HCT116 (cell line): Measurements from ENCODE around the gene RAD9B. TPM values are rescaled to one million over a fixed set of nuclear protein-coding genes. Genes with fewer than 3 reads are reported as not detected.

Experiments used
- ATAC-seq: fragments of 200-7000 bp; cut with Tn5 transposase; 2 replicates; pipeline ENCODE4 v1.9.1; 2020; ENCODE audit warnings: mild to moderate bottlenecking, moderate library complexity
- BruUV-seq: library from RNA; stranded (reverse); fragments of 400-500 nt; replicated peaks from 2 replicates; lab custom pipeline; 2021; lab: Mats Ljungman, UMichigan
- CTCF ChIA-PET: fragments of 300-600 bp; sonication (Branson Sonifier 250); formaldehyde crosslinking; loops from one replicate; lab custom pipeline; 2021; ENCODE audit warnings: antibody characterized with exemption; lab: Charles Lee
- POLR2A ChIA-PET: fragments of 300-600, 350-600 bp; sonication (Branson Sonifier 250); formaldehyde crosslinking; loops from one replicate; lab custom pipeline; 2021; ENCODE audit warnings: antibody characterized with exemption; lab: Charles Lee
- RAD21 ChIA-PET, 2 experiments: fragments of 300-600 bp; sonication (Branson Sonifier 250); formaldehyde crosslinking; loops; one replicate each; lab custom pipeline; 2023; ENCODE audit warnings: low total read pairs in 2 of 2; ENCODE audit not compliant: uncharacterized antibody in 2 of 2, unreplicated experiment in 2 of 2, low non-redundant PET in 1 of 2; lab: Charles Lee
- DNase-seq: peaks from one replicate; pipeline ENCODE4 v3.0.0-alpha.2; 2010; ENCODE audit warnings: low read depth, low spot score
- H2AFZ ChIP-seq: fragments of 200-600 bp; shearing (Covaris generic), sonication (generic); 2 replicates; pipeline ENCODE4 v1.6.1; 2017; ENCODE audit warnings: low read depth, mixed run types, mixed read lengths, antibody characterized with exemption, low read length; ENCODE audit not compliant: poor library complexity, severe bottlenecking
- H3K27ac ChIP-seq: 2 replicates; pipeline ENCODE4 v1.5.1; 2012; ENCODE audit warnings: low read depth, low read length
- H3K27me3 ChIP-seq: fragments of 200-600 bp; sonication (generic); 2 replicates; pipeline ENCODE4 v1.6.1; 2016; ENCODE audit warnings: mixed run types, low read length, mixed read lengths; ENCODE audit not compliant: insufficient read depth
- H3K36me3 ChIP-seq, 2 experiments: fragments of 200-500 bp in 1 of 2; fragments of 200-600 bp in 1 of 2; sonication (Bioruptor generic) in 1 of 2; sonication (generic) in 1 of 2; 2 replicates each; pipeline versions ENCODE4 v1.5.1 to v1.6.1; 2014 to 2016; ENCODE audit warnings: low read length in 2 of 2, inconsistent platforms in 1 of 2, mixed read lengths in 1 of 2, mixed run types in 1 of 2; ENCODE audit not compliant: insufficient read depth in 2 of 2, control insufficient read depth in 1 of 2
- H3K4me1 ChIP-seq, 2 experiments: fragments of 200-600 bp in 1 of 2; sonication (generic) in 1 of 2; 2 replicates each; pipeline versions ENCODE4 v1.5.1 to v1.6.1; 2012 to 2017; ENCODE audit warnings: low read length in 2 of 2, inconsistent platforms in 1 of 2, mild to moderate bottlenecking in 1 of 2, mixed read lengths in 1 of 2, mixed run types in 1 of 2, moderate library complexity in 1 of 2; ENCODE audit not compliant: insufficient read depth in 2 of 2, control insufficient read depth in 1 of 2
- H3K4me2 ChIP-seq: fragments of 200-600 bp; sonication (generic); 2 replicates; pipeline ENCODE4 v1.6.1; 2017; ENCODE audit warnings: mixed run types, low read length, mixed read lengths
- H3K4me3 ChIP-seq, 2 experiments: fragments of 200-600 bp in 1 of 2; sonication (generic) in 1 of 2; replicated peaks in 1 of 2; 2 replicates each; pipeline ENCODE4 v1.5.1; 2011 to 2016; ENCODE audit warnings: low read length in 2 of 2, control low read depth in 1 of 2, low read depth in 1 of 2, mild to moderate bottlenecking in 1 of 2, mixed read lengths in 1 of 2, mixed run types in 1 of 2
- H3K79me2 ChIP-seq: fragments of 200-600 bp; sonication (generic); 2 replicates; pipeline ENCODE4 v1.6.1; 2017; ENCODE audit warnings: mild to moderate bottlenecking, mixed run types, low read length, moderate library complexity, mixed read lengths; ENCODE audit not compliant: insufficient read depth
- H3K9ac ChIP-seq: fragments of 200-600 bp; sonication (generic); 2 replicates; pipeline ENCODE4 v1.6.1; 2016; ENCODE audit warnings: low read length, mixed read lengths
- H3K9me2 ChIP-seq: fragments of 200-600 bp; sonication (generic), shearing (Covaris generic); 2 replicates; pipeline ENCODE4 v1.6.1; 2017; ENCODE audit warnings: mixed run types, mild to moderate bottlenecking, moderate library complexity; ENCODE audit not compliant: insufficient read depth
- H3K9me3 ChIP-seq, 2 experiments: fragments of 200-500 bp in 1 of 2; fragments of 200-600 bp in 1 of 2; sonication (Bioruptor generic) in 1 of 2; sonication (generic) in 1 of 2; 2 replicates each; pipeline ENCODE4 v1.6.1; 2014 to 2017; ENCODE audit warnings: low read length in 2 of 2, mixed read lengths in 2 of 2, inconsistent platforms in 1 of 2, low read depth in 1 of 2, mild to moderate bottlenecking in 1 of 2, mixed run types in 1 of 2, moderate library complexity in 1 of 2; ENCODE audit not compliant: control insufficient read depth in 1 of 2, insufficient read depth in 1 of 2
- H4K20me1 ChIP-seq: fragments of 200-600 bp; sonication (generic), shearing (Covaris generic); 2 replicates; pipeline ENCODE4 v1.6.1; 2017; ENCODE audit warnings: mixed run types, mild to moderate bottlenecking, moderate library complexity; ENCODE audit not compliant: insufficient read depth
- ATF3 ChIP-seq: IDR thresholded peaks from 2 replicates; pipeline ENCODE4 v1.6.1; 2012
- CBX3 ChIP-seq: IDR thresholded peaks from 2 replicates; pipeline ENCODE4 v1.6.1; 2012; ENCODE audit warnings: low read depth
- EGR1 ChIP-seq: IDR thresholded peaks from 2 replicates; pipeline ENCODE4 v1.6.1; 2012; ENCODE audit warnings: low read depth
- ELF1 ChIP-seq: IDR thresholded peaks from 2 replicates; pipeline ENCODE4 v1.6.1; 2012; ENCODE audit warnings: low read depth, borderline replicate concordance
- FOSL1 ChIP-seq: IDR thresholded peaks from 2 replicates; pipeline ENCODE4 v1.6.1; 2012; ENCODE audit warnings: low read depth
- JUND ChIP-seq: IDR thresholded peaks from 2 replicates; pipeline ENCODE4 v1.6.1; 2012
- MAX ChIP-seq: IDR thresholded peaks from 2 replicates; pipeline ENCODE4 v1.6.1; 2012
- POLR2A ChIP-seq: IDR thresholded peaks from 2 replicates; pipeline ENCODE4 v1.7.0; 2011; ENCODE audit warnings: borderline replicate concordance; ENCODE audit not compliant: insufficient read depth, insufficient read length; ENCODE audit errors: extremely low read depth
- RAD21 ChIP-seq: IDR thresholded peaks from 2 replicates; pipeline ENCODE4 v1.6.1; 2012; ENCODE audit warnings: low read depth, mild to moderate bottlenecking
- REST ChIP-seq: IDR thresholded peaks from 2 replicates; pipeline ENCODE4 v1.6.1; 2012; ENCODE audit warnings: low read depth
- SIN3A ChIP-seq: IDR thresholded peaks from 2 replicates; pipeline ENCODE4 v1.6.1; 2012; ENCODE audit warnings: low read depth
- YY1 ChIP-seq: IDR thresholded peaks from 2 replicates; pipeline ENCODE4 v1.6.1; 2011; ENCODE audit warnings: low read length, low read depth, moderate library complexity, mild to moderate bottlenecking; ENCODE audit not compliant: insufficient replicate concordance; ENCODE audit errors: extremely low read depth
- ZFX ChIP-seq: fragments of 450-650 bp; IDR thresholded peaks from 2 replicates; pipeline ENCODE4 v1.6.1; 2017
- intact Hi-C: fragments of 100-400 bp; cut with micrococcal nuclease; formaldehyde crosslinking; loops from 2 replicates; pipeline ENCODE4 v1.10.0; 2022
- total RNA-seq: library from RNA; stranded (reverse); gene quantifications from one replicate; pipeline ENCODE4 v1.2.1, GENCODE V29; 2021; ENCODE audit not compliant: unreplicated experiment

RAD9B gene
- total RNA-seq, 1 experiment from 2014 or later = 0.17 TPM

- Histone ChIP-seq H3K27me3 (no peaks in the 10 kb centered on the region), H3K9ac (no peak overlapping the region), H3K4me3 (no peak overlapping the region), H3K27ac (no peak overlapping the region), H3K9me2 (no peaks in the 10 kb centered on the region), H3K36me3 (peaks cover 12 to 38% of the 10 kb centered on the region in 2 experiments), H3K4me2 (no peak overlapping the region), H3K79me2 (peaks cover 31% of the 10 kb centered on the region; the same call in 1 of the 2 replicates), H4K20me1 (no peaks in the 10 kb centered on the region), H2AFZ (no peak overlapping the region), H3K9me3 (no peaks in the 10 kb centered on the region), H3K4me1 (no peaks in the 10 kb centered on the region)
- ChIA-PET RAD21 (no interaction called here), POLR2A (no interaction called here), CTCF (no interaction called here)
- intact Hi-C loops = no loop called here
- DNase-seq = no peak
- ATAC-seq = no peak
- TF ChIP-seq YY1 (no peak), MAX (no peak), ATF3 (no peak), RAD21 (no peak), EGR1 (no peak), ZFX (no peak), SIN3A (no peak), CBX3 (no peak), ELF1 (no peak), REST (no peak), FOSL1 (no peak), POLR2A (no peak), JUND (no peak)
- BruUV-seq = no TSS peak
Observed at GRCh38 chr12:110537605-110538409, 35.7 kb downstream of the RAD9B start.
